Esophagus muscularis mucosa (tissue), 4 donors: ENCODE data around the gene FCRL5. TPM values are rescaled to one million over a fixed set of nuclear protein-coding genes. Genes with fewer than 3 reads are reported as not detected.

Experiments
- DNase-seq: peaks from one replicate; pipeline ENCODE4 v3.0.0-alpha.2; 2017; ENCODE audit errors: extremely low spot score
- H3K27ac ChIP-seq, 4 donors: fragments of 200-600 bp; sonication (generic); replicated peaks in 1 of 4; 1 replicate in 3 of 4; 2 replicates in 1 of 4; pipeline ENCODE4 v1.5.1; 2016 to 2019; ENCODE audit warnings: mild to moderate bottlenecking in 1 of 4
- H3K27me3 ChIP-seq, 4 donors: fragments of 200-600 bp; sonication (generic); one replicate each; pipeline versions ENCODE4 v1.5.1 to v1.6.0; 2016 to 2019
- H3K36me3 ChIP-seq, 4 donors: fragments of 200-600 bp; sonication (generic); one replicate each; pipeline ENCODE4 v1.5.1; 2016 to 2019
- H3K4me1 ChIP-seq, 4 donors: fragments of 200-600 bp; sonication (generic); one replicate each; pipeline ENCODE4 v1.5.1; 2016 to 2019
- H3K4me3 ChIP-seq, 4 donors: fragments of 200-600 bp; sonication (generic); 1 replicate in 2 of 4; 2 replicates in 2 of 4; pipeline ENCODE4 v1.5.1; 2016 to 2019; ENCODE audit warnings: mild to moderate bottlenecking in 4 of 4, moderate library complexity in 1 of 4
- H3K9me3 ChIP-seq, 4 donors: fragments of 200-600 bp; sonication (generic); 1 replicate in 3 of 4; 2 replicates in 1 of 4; pipeline ENCODE4 v1.5.1; 2016 to 2019
- CTCF ChIP-seq, 3 experiments: fragments of 200-600 bp in 2 of 3; fragments of 450-650 bp in 1 of 3; sonication (generic) in 2 of 3; IDR thresholded peaks; one replicate each; pipeline ENCODE4 v1.5.1; 2017 to 2019; ENCODE audit warnings: antibody characterized with exemption in 3 of 3, mild to moderate bottlenecking in 2 of 3, moderate library complexity in 1 of 3
- EP300 ChIP-seq: sonication (generic); formaldehyde crosslinking; IDR thresholded peaks from one replicate; pipeline ENCODE4 v1.6.1; 2017; ENCODE audit warnings: antibody characterized with exemption
- POLR2A ChIP-seq: fragments of 450-650 bp; IDR thresholded peaks from one replicate; pipeline ENCODE4 v1.6.1; 2017; ENCODE audit warnings: antibody characterized with exemption, moderate library complexity, mild to moderate bottlenecking, low read depth
- POLR2AphosphoS5 ChIP-seq, 2 donors: sonication (generic); formaldehyde crosslinking; IDR thresholded peaks; one replicate each; pipeline ENCODE4 v1.6.1; 2017; ENCODE audit warnings: antibody characterized with exemption in 2 of 2
- WGBS: methylation state at CpG from one replicate; pipeline ENCODE4 v1.1.5; 2018; 5-methylcytosine and 5-hydroxymethylcytosine counted together
- intact Hi-C: fragments of 100-400 bp; cut with DNase I; formaldehyde crosslinking; loops from one replicate; pipeline ENCODE4 v1.15.1; 2023
- total RNA-seq, 4 donors: library from RNA; depleted of rRNA; stranded (reverse); fragments of >200 nt; gene quantifications; one replicate each; pipeline versions ENCODE4 v1.1.0 to v1.2.1, GENCODE V29; 2016

FCRL5 gene
- total RNA-seq, 4 donors from 2014 or later = 0.50 TPM; not detected in 3

- WGBS = 83% methylated on average over 3 of the region's 3 CpGs
- Histone ChIP-seq H3K4me1 (no peaks in the 10 kb centered on the region), H3K27me3 (no peaks in the 10 kb centered on the region), H3K4me3 (no peak overlapping the region), H3K36me3 (no peaks in the 10 kb centered on the region), H3K9me3 (no peaks in the 10 kb centered on the region), H3K27ac (no peak overlapping the region)
- DNase-seq = no peak
- intact Hi-C loops = no loop called here
- TF ChIP-seq POLR2AphosphoS5 (IDR thresholded peaks at IDR 0.05) (no peak), EP300 (no peak), POLR2A (no peak), CTCF (IDR thresholded peaks at IDR 0.05) (no peak)
Measured at GRCh38 chr1:157540852-157541251, 11.5 kb downstream of the FCRL5 start.

GRCh38 chr1:157540160-157540748 is 12.1 kb downstream of the FCRL5 start:
- no peak for TF ChIP-seq POLR2A
- no peak for TF ChIP-seq CTCF (IDR thresholded peaks at IDR 0.05)
- no peak for TF ChIP-seq POLR2AphosphoS5 (IDR thresholded peaks at IDR 0.05)

GRCh38 chr1:157539568-157539967 is 12.7 kb downstream of the FCRL5 start:
- Histone ChIP-seq H3K9me3 (no peaks in the 10 kb centered on the region), H3K4me3 (no peak overlapping the region), H3K27me3 (no peaks in the 10 kb centered on the region), H3K4me1 (no peaks in the 10 kb centered on the region), H3K27ac (no peak overlapping the region), H3K36me3 (no peaks in the 10 kb centered on the region)
- intact Hi-C loops = no loop called here
- no peak for TF ChIP-seq CTCF (IDR thresholded peaks at IDR 0.05)
- no peak for TF ChIP-seq EP300
- no peak for DNase-seq

More at GRCh38 chr1:157540160-157540748, 12.1 kb downstream of the FCRL5 start:
- Histone ChIP-seq H3K4me1 (no peaks in the 10 kb centered on the region), H3K9me3 (no peaks in the 10 kb centered on the region), H3K4me3 (no peak overlapping the region), H3K36me3 (no peaks in the 10 kb centered on the region), H3K27ac (no peak overlapping the region), H3K27me3 (no peaks in the 10 kb centered on the region)
- DNase-seq = no peak
- intact Hi-C loops = no loop called here
- WGBS = 34% methylated on average over 2 of the region's 2 CpGs

GRCh38 chr1:157532569-157532968 is 19.7 kb downstream of the FCRL5 start:
- no peak overlapping the region for H3K27ac ChIP-seq
- no peak overlapping the region for H3K4me3 ChIP-seq
- H3K36me3 ChIP-seq = no peaks in the 10 kb centered on the region
- DNase-seq = no peak
- TF ChIP-seq CTCF (IDR thresholded peaks at IDR 0.05) (no peak), POLR2A (no peak), POLR2AphosphoS5 (IDR thresholded peaks at IDR 0.05) (no peak), EP300 (no peak)
- no peaks in the 10 kb centered on the region for H3K9me3 ChIP-seq
- WGBS = 71% methylated on average over 3 of the region's 3 CpGs
- no peaks in the 10 kb centered on the region for H3K27me3 ChIP-seq
- H3K4me1 ChIP-seq = no peaks in the 10 kb centered on the region
- intact Hi-C loops = no loop called here

GRCh38 chr1:157523774-157524493 is 28.4 kb downstream of the FCRL5 start:
- Histone ChIP-seq H3K27me3 (peaks cover 0 to 17% (median 0%) of the 10 kb centered on the region in 4 donors), H3K36me3 (no peaks in the 10 kb centered on the region), H3K9me3 (no peaks in the 10 kb centered on the region), H3K4me1 (no peaks in the 10 kb centered on the region), H3K4me3 (no peak overlapping the region), H3K27ac (no peak overlapping the region)
- WGBS = 70% methylated on average over 5 of the region's 5 CpGs
- no peak for DNase-seq
- TF ChIP-seq POLR2A = no peak
- no peak for TF ChIP-seq CTCF (IDR thresholded peaks at IDR 0.05)
- TF ChIP-seq EP300 = no peak
- intact Hi-C loops = no loop called here
